GM23248 (cell line): ENCODE data around the gene MUC13. TPM values are rescaled to one million over a fixed set of nuclear protein-coding genes. Genes with fewer than 3 reads are reported as not detected.

Source experiments
- DNase-seq: peaks from one replicate; pipeline ENCODE4 v3.0.0-alpha.2; 2015
- H2AFZ ChIP-seq: fragments of 200-600 bp; sonication (generic); 2 replicates; pipeline ENCODE4 v1.6.1; 2016; ENCODE audit warnings: antibody characterized with exemption
- H3F3A ChIP-seq: fragments of 200-600 bp; sonication (generic); 2 replicates; pipeline ENCODE4 v1.6.1; 2016; ENCODE audit warnings: mild to moderate bottlenecking, antibody characterized with exemption, mixed run types; ENCODE audit not compliant: insufficient read depth
- H3K27ac ChIP-seq: fragments of 200-600 bp; sonication (generic); 2 replicates; pipeline ENCODE4 v1.5.1; 2016; ENCODE audit warnings: mild to moderate bottlenecking
- H3K27me3 ChIP-seq: fragments of 200-600 bp; sonication (generic); replicated peaks from 2 replicates; pipeline ENCODE4 v1.6.1; 2016; ENCODE audit warnings: mild to moderate bottlenecking; ENCODE audit not compliant: insufficient read depth
- H3K36me3 ChIP-seq: fragments of 200-600 bp; sonication (generic); 2 replicates; pipeline ENCODE4 v1.6.1; 2016; ENCODE audit warnings: low read depth, mild to moderate bottlenecking
- H3K4me1 ChIP-seq: fragments of 200-600 bp; sonication (generic); 2 replicates; pipeline ENCODE4 v1.6.1; 2016; ENCODE audit warnings: mild to moderate bottlenecking; ENCODE audit not compliant: insufficient read depth
- H3K4me2 ChIP-seq: fragments of 200-600 bp; sonication (generic); one replicate; pipeline ENCODE4 v1.6.1; 2016; ENCODE audit warnings: mild to moderate bottlenecking; ENCODE audit not compliant: unreplicated experiment
- H3K4me3 ChIP-seq: fragments of 200-600 bp; sonication (generic); 2 replicates; pipeline ENCODE4 v1.5.1; 2016; ENCODE audit warnings: mild to moderate bottlenecking
- H3K79me2 ChIP-seq: fragments of 200-600 bp; sonication (generic); 2 replicates; pipeline ENCODE4 v1.6.1; 2016; ENCODE audit warnings: mild to moderate bottlenecking; ENCODE audit not compliant: insufficient read depth
- H3K9ac ChIP-seq: fragments of 200-600 bp; sonication (generic); 2 replicates; pipeline ENCODE4 v1.6.1; 2016; ENCODE audit warnings: mild to moderate bottlenecking
- H3K9me2 ChIP-seq: fragments of 200-600 bp; sonication (generic); 2 replicates; pipeline ENCODE4 v1.6.1; 2016; ENCODE audit warnings: mixed run types, mild to moderate bottlenecking, moderate library complexity; ENCODE audit not compliant: insufficient read depth
- H3K9me3 ChIP-seq: fragments of 200-600 bp; sonication (generic); one replicate; pipeline ENCODE4 v1.6.1; 2017; ENCODE audit warnings: low read depth
- H4K20me1 ChIP-seq: fragments of 200-600 bp; sonication (generic); 2 replicates; pipeline ENCODE4 v1.6.0; 2016; ENCODE audit not compliant: insufficient read depth
- EZH2 ChIP-seq: fragments of 200-600 bp; sonication (generic); IDR thresholded peaks from 2 replicates; pipeline ENCODE4 v1.6.1; 2018; ENCODE audit warnings: antibody characterized with exemption, mild to moderate bottlenecking; ENCODE audit not compliant: insufficient read depth, poor library complexity, severe bottlenecking
- EZH2phosphoT487 ChIP-seq: fragments of 200-600 bp; sonication (generic); IDR thresholded peaks from 2 replicates; pipeline ENCODE4 v1.6.1; 2018; ENCODE audit warnings: antibody characterized with exemption, moderate library complexity, mild to moderate bottlenecking, low read depth; ENCODE audit not compliant: insufficient read depth
- WGBS, 2 experiments: methylation state at CpG; one replicate each; pipeline ENCODE4 v1.1.6; 2015 to 2017; ENCODE audit warnings: low lambda C conversion rate in 2 of 2, low coverage in 1 of 2; ENCODE audit errors: missing lambda C conversion rate in 2 of 2; 5-methylcytosine and 5-hydroxymethylcytosine counted together
- in situ Hi-C: fragments of 300-500 bp; cut with MboI; formaldehyde crosslinking; loops from 2 replicates; pipeline ENCODE4 v1.15.0; 2020
- polyA plus RNA-seq: library from polyadenylated mRNA; unstranded; fragments of >200 nt; fragmentation: Nextera tagmentation; extraction: Ambion mirVana; gene quantifications from 2 replicates; pipeline ENCODE4 v1.2.1, GENCODE V29; 2016
- total RNA-seq: library from RNA; depleted of rRNA; stranded (reverse); fragments of >200 nt; shearing (Covaris generic); gene quantifications from 2 replicates; pipeline ENCODE4 v1.2.3, GENCODE V29; 2014

The MUC13 gene
- total and polyA plus RNA-seq, 2 experiments from 2014 or later: 0.18 to 0.32 TPM

DNA sequence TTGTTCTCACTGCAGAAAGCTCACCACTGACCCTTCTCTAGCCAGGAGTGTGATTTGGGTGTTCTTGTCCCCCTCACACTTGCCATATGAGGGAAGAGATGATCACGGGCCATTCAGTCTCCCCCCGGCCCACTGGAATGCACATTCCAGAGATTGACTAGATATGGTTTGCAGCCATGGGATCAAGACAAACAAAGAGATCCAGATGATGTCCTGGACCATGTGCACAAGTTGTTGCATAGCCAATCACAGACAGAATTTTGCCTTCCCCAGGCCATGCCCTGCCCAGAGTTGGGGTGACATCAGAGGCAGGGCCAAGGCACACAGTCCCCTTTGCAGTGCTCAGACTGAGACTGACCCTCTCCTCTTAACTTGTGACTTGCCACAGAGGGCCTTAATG is 14.8 kb downstream of the MUC13 start:
- DNase-seq: peak; percentile 21
- no peaks in the 10 kb centered on the region for H3K9me3 ChIP-seq
- H3K9me2 ChIP-seq: no peaks in the 10 kb centered on the region
- no peaks in the 10 kb centered on the region for H3K36me3 ChIP-seq
- no peaks in the 10 kb centered on the region for H4K20me1 ChIP-seq
- no peak overlapping the region for H3K4me2 ChIP-seq
- no peak overlapping the region for H3K9ac ChIP-seq
- no peak overlapping the region for H3K4me3 ChIP-seq
- no peak overlapping the region for H3K27ac ChIP-seq
- WGBS, 2 experiments: 18 to 25% methylated on average over 2 of the region's 2 CpGs
- no peak overlapping the region for H2AFZ ChIP-seq
- H3F3A ChIP-seq: no peaks in the 10 kb centered on the region
- H3K4me1 ChIP-seq: no peaks in the 10 kb centered on the region
- H3K79me2 ChIP-seq: no peaks in the 10 kb centered on the region
- peaks cover 6% of the 10 kb centered on the region; the same call in 1 of the 2 replicates for H3K27me3 ChIP-seq
- no peak for TF ChIP-seq EZH2phosphoT487
- no peak for TF ChIP-seq EZH2
- in situ Hi-C loops: loop anchor here (25.0 kb wide), 1 partner anchor 582 kb away; no protein-coding TSS in a partner anchor

DNA sequence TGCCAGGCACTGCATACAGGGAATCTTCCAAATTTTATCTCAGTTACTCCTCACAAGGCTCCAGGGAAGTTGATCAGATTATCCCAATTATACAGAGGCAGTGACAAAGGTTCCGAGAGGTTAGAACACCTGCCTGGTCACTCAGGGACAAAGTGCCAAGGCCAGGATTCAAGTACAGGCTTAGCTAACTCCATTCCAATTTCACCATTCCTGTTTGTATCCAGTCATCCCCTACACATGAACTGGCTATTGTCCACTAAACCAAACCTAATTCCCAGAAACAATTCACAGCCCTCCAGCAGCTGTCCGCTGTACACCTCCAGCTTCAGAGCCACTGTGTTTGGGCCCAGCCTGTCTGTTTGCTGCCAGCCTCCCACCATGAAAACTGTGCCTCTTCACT is 16.0 kb downstream of the MUC13 start:
- Histone ChIP-seq H3K9ac (no peak overlapping the region), H3K36me3 (no peaks in the 10 kb centered on the region), H2AFZ (no peak overlapping the region), H4K20me1 (no peaks in the 10 kb centered on the region), H3K27me3 (peaks cover 6% of the 10 kb centered on the region; the same call in 1 of the 2 replicates), H3K9me3 (no peaks in the 10 kb centered on the region), H3K9me2 (no peaks in the 10 kb centered on the region), H3K4me2 (no peak overlapping the region), H3K4me3 (no peak overlapping the region), H3K27ac (no peak overlapping the region), H3F3A (no peaks in the 10 kb centered on the region), H3K4me1 (no peaks in the 10 kb centered on the region), H3K79me2 (no peaks in the 10 kb centered on the region)
- WGBS, 2 experiments: 96 to 100% methylated on average over 2 of the region's 2 CpGs
- in situ Hi-C loops: loop anchor here (25.0 kb wide), 1 partner anchor 581 kb away; no protein-coding TSS in a partner anchor
- no peak for DNase-seq
- TF ChIP-seq EZH2phosphoT487 (no peak), EZH2 (no peak)

DNA sequence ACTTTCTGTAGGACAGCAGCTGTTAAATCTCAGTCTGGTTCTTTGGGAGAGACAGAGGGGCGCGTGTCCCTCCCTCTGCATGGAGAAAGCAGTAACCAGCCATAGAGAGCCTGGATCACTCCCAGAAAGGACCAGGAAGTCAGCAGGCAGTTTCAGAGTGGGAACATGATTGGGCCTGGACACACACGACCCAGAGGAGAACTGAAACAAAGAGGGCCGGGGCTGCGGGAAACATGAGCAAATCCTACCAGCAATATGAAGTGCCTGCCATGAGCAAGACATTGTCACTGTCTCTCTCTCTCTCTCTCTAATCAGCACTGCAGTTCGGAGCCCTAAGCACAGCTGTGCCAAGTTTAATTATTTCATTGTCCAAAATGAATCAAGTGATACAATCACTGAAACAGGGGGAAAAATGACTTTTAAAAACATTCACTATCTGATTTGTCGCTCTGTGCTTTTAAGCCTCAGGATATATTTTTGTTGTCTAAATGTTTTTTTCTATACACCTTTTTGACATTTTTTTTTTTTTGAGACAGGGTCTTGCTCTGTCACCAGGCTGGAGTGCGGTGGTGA is 17.6 kb downstream of the MUC13 start:
- no peaks in the 10 kb centered on the region for H3F3A ChIP-seq
- no peaks in the 10 kb centered on the region for H3K9me2 ChIP-seq
- H3K27ac ChIP-seq: no peak overlapping the region
- H3K27me3 ChIP-seq: peaks cover 6% of the 10 kb centered on the region; the same call in 1 of the 2 replicates
- no peak overlapping the region for H3K4me3 ChIP-seq
- 59 to 62% methylated on average over 8 of the region's 8 CpGs for WGBS, 2 experiments
- TF ChIP-seq EZH2phosphoT487 (no peak), EZH2 (no peak)
- no peak overlapping the region for H2AFZ ChIP-seq
- in situ Hi-C loops: loop anchor here (25.0 kb wide), 1 partner anchor 580 kb away; no protein-coding TSS in a partner anchor
- H3K4me2 ChIP-seq: no peak overlapping the region
- no peak overlapping the region for H3K9ac ChIP-seq
- no peaks in the 10 kb centered on the region for H4K20me1 ChIP-seq
- H3K36me3 ChIP-seq: no peaks in the 10 kb centered on the region
- no peaks in the 10 kb centered on the region for H3K9me3 ChIP-seq
- no peak for DNase-seq
- no peaks in the 10 kb centered on the region for H3K4me1 ChIP-seq
- H3K79me2 ChIP-seq: no peaks in the 10 kb centered on the region

DNA sequence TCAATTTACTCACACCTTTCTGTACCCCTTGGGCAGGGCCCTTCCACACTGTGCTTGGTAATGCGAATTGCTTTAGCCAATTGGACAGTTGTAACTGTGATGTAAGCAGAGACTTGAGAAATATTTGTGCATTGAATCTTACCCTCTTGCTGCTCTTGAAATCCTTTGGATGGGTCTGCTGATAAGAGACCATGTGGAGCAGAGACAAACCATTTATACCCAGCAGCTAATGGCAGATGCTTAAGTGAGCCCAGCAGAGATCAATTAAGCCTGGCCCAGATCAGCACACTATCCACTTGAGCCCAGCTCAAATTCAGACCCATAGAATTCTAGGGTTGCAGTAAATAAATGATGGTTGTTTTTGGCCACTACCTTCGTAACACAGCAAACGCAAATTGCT is 19.3 kb downstream of the MUC13 start:
- Histone ChIP-seq H2AFZ (no peak overlapping the region), H3K4me3 (no peak overlapping the region), H3K9me2 (no peaks in the 10 kb centered on the region), H3K9ac (no peak overlapping the region), H3K4me1 (no peaks in the 10 kb centered on the region), H3K36me3 (no peaks in the 10 kb centered on the region), H3K9me3 (no peaks in the 10 kb centered on the region), H3K27ac (no peak overlapping the region), H3F3A (no peaks in the 10 kb centered on the region), H3K4me2 (no peak overlapping the region), H4K20me1 (no peaks in the 10 kb centered on the region), H3K27me3 (peaks cover 6% of the 10 kb centered on the region; the same call in 1 of the 2 replicates), H3K79me2 (no peaks in the 10 kb centered on the region)
- TF ChIP-seq EZH2phosphoT487: no peak
- no peak for TF ChIP-seq EZH2
- WGBS, 2 experiments: 85 to 88% methylated on average over 3 of the region's 3 CpGs
- in situ Hi-C loops: loop anchor here (25.0 kb wide), 1 partner anchor 578 kb away; no protein-coding TSS in a partner anchor
- DNase-seq: no peak
